H9 (cell line): Measurements from ENCODE around the gene SLC2A4. TPM values are rescaled to one million over a fixed set of nuclear protein-coding genes. Genes with fewer than 3 reads are reported as not detected.
"Not testable (repeated sequence)": the region's sequence is repeated elsewhere in the genome, so short reads cannot be mapped to it uniquely, and the experiment has no call there.

Experiments used
- DNase-seq: peaks from one replicate; pipeline ENCODE4 v3.0.0-alpha.2; 2017
- H2AFZ ChIP-seq: one replicate; pipeline ENCODE4 v1.6.1; 2013; ENCODE audit warnings: mild to moderate bottlenecking, low read length, control low read depth, moderate library complexity
- H2AK5ac ChIP-seq: 2 replicates; pipeline ENCODE4 v1.6.1; 2013; ENCODE audit warnings: low read length, control low read depth, mixed read lengths; ENCODE audit not compliant: insufficient read length
- H2BK120ac ChIP-seq: one replicate; pipeline ENCODE4 v1.6.1; 2013; ENCODE audit warnings: low read depth, mild to moderate bottlenecking, low read length, control low read depth, inconsistent platforms; ENCODE audit not compliant: poor library complexity, severe bottlenecking
- H2BK12ac ChIP-seq: 2 replicates; pipeline ENCODE4 v1.6.1; 2013; ENCODE audit warnings: low read length, control low read depth, mixed read lengths, low read depth; ENCODE audit not compliant: insufficient read length
- H2BK15ac ChIP-seq: 2 replicates; pipeline ENCODE4 v1.6.1; 2013; ENCODE audit warnings: low read depth, low read length, control low read depth
- H2BK20ac ChIP-seq: one replicate; pipeline ENCODE4 v1.6.1; 2013; ENCODE audit warnings: low read depth, mild to moderate bottlenecking, low read length, control low read depth, inconsistent platforms; ENCODE audit not compliant: poor library complexity, severe bottlenecking
- H2BK5ac ChIP-seq: 2 replicates; pipeline ENCODE4 v1.6.1; 2013; ENCODE audit warnings: low read length, control low read depth, mixed read lengths; ENCODE audit not compliant: insufficient read length
- H3K14ac ChIP-seq: 2 replicates; pipeline ENCODE4 v1.6.1; 2013; ENCODE audit warnings: low read length, control low read depth; ENCODE audit not compliant: insufficient read depth
- H3K18ac ChIP-seq: 2 replicates; pipeline ENCODE4 v1.6.1; 2013; ENCODE audit warnings: low read depth, mild to moderate bottlenecking, mixed read lengths, low read length, control low read depth; ENCODE audit not compliant: insufficient read length
- H3K23ac ChIP-seq: 2 replicates; pipeline ENCODE4 v1.6.1; 2013; ENCODE audit warnings: low read length, control low read depth, mixed read lengths, low read depth; ENCODE audit not compliant: insufficient read length
- H3K23me2 ChIP-seq: 2 replicates; pipeline ENCODE4 v1.6.1; 2013; ENCODE audit warnings: low read depth, mild to moderate bottlenecking, mixed read lengths, low read length, control low read depth; ENCODE audit not compliant: insufficient read length, poor library complexity, severe bottlenecking
- H3K27ac ChIP-seq: 2 replicates; pipeline ENCODE4 v1.5.1; 2013; ENCODE audit warnings: low read length, control low read depth, mixed read lengths, low read depth; ENCODE audit not compliant: insufficient read length
- H3K27me3 ChIP-seq: 2 replicates; pipeline ENCODE4 v1.6.1; 2013; ENCODE audit warnings: low read length, control low read depth, inconsistent platforms; ENCODE audit not compliant: insufficient read depth
- H3K4ac ChIP-seq: 2 replicates; pipeline ENCODE4 v1.6.1; 2013; ENCODE audit warnings: low read depth, mild to moderate bottlenecking, control low read depth, inconsistent platforms, low read length, moderate library complexity
- H3K4me1 ChIP-seq: 2 replicates; pipeline ENCODE4 v1.6.1; 2013; ENCODE audit warnings: low read length, control low read depth, inconsistent platforms; ENCODE audit not compliant: insufficient read depth
- H3K4me2 ChIP-seq: 2 replicates; pipeline ENCODE4 v1.6.1; 2013; ENCODE audit warnings: low read length, control low read depth, mixed read lengths; ENCODE audit not compliant: insufficient read length, insufficient read depth
- H3K56ac ChIP-seq: 2 replicates; pipeline ENCODE4 v1.6.1; 2013; ENCODE audit warnings: low read depth, mild to moderate bottlenecking, mixed read lengths, low read length, control low read depth; ENCODE audit not compliant: insufficient read length
- H3K79me1 ChIP-seq: 2 replicates; pipeline ENCODE4 v1.6.1; 2013; ENCODE audit warnings: low read depth, mild to moderate bottlenecking, moderate library complexity, low read length, control low read depth, inconsistent platforms; ENCODE audit not compliant: insufficient read depth, poor library complexity, severe bottlenecking
- H3K79me2 ChIP-seq: 2 replicates; pipeline ENCODE4 v1.6.1; 2013; ENCODE audit warnings: low read length, control low read depth, inconsistent platforms; ENCODE audit not compliant: insufficient read depth
- H3K9ac ChIP-seq: 2 replicates; pipeline ENCODE4 v1.6.1; 2013; ENCODE audit warnings: low read length, control low read depth, mixed read lengths; ENCODE audit not compliant: insufficient read length; ENCODE audit errors: extremely low read depth
- H3K9me3 ChIP-seq: one replicate; pipeline ENCODE4 v1.6.1; 2013; ENCODE audit warnings: low read depth, low read length, inconsistent platforms; ENCODE audit not compliant: control insufficient read depth
- H3T11ph ChIP-seq: one replicate; pipeline ENCODE4 v1.6.1; 2013; ENCODE audit warnings: mild to moderate bottlenecking, low read length, control low read depth, inconsistent platforms
- H4K20me1 ChIP-seq: one replicate; pipeline ENCODE4 v1.6.1; 2013; ENCODE audit not compliant: control insufficient read depth, insufficient read length, insufficient read depth
- H4K5ac ChIP-seq: 2 replicates; pipeline ENCODE4 v1.6.1; 2013; ENCODE audit warnings: low read depth, mild to moderate bottlenecking, mixed read lengths, low read length, control low read depth; ENCODE audit not compliant: insufficient read length
- H4K8ac ChIP-seq: replicated peaks from 2 replicates; pipeline ENCODE4 v1.6.1; 2013; ENCODE audit warnings: low read length, control low read depth, mixed read lengths, low read depth; ENCODE audit not compliant: insufficient read length
- H4K91ac ChIP-seq: 2 replicates; pipeline ENCODE4 v1.6.1; 2013; ENCODE audit warnings: low read depth, mild to moderate bottlenecking, moderate library complexity, mixed read lengths, low read length, control low read depth; ENCODE audit not compliant: insufficient read length
- H3K27ac Mint-ChIP-seq, 3 experiments: 2 replicates in 2 of 3; 3 replicates in 1 of 3; pipeline ENCODE4 v1.8.0; 2020 to 2021; ENCODE audit warnings: mixed read lengths in 3 of 3, mild to moderate bottlenecking in 1 of 3, moderate library complexity in 1 of 3
- H3K27me3 Mint-ChIP-seq: 2 replicates; pipeline ENCODE4 v1.8.0; 2021; ENCODE audit warnings: low read depth, mild to moderate bottlenecking, moderate library complexity, mixed read lengths
- H3K36me3 Mint-ChIP-seq, 3 experiments: 2 replicates in 2 of 3; 3 replicates in 1 of 3; pipeline ENCODE4 v1.8.0; 2020 to 2021; ENCODE audit warnings: low read depth in 3 of 3, mixed read lengths in 3 of 3; ENCODE audit not compliant: insufficient read depth in 1 of 3
- H3K4me1 Mint-ChIP-seq, 2 experiments: 2 replicates each; pipeline ENCODE4 v1.8.0; 2020; ENCODE audit warnings: mixed read lengths in 2 of 2
- H3K4me3 Mint-ChIP-seq, 2 experiments: 2 replicates in 1 of 2; 3 replicates in 1 of 2; pipeline ENCODE4 v1.8.0; 2020 to 2021; ENCODE audit warnings: mild to moderate bottlenecking in 2 of 2, mixed read lengths in 2 of 2, moderate library complexity in 1 of 2
- H3K9me3 Mint-ChIP-seq, 2 experiments: 2 replicates in 1 of 2; 3 replicates in 1 of 2; pipeline ENCODE4 v1.8.0; 2020; ENCODE audit warnings: mild to moderate bottlenecking in 2 of 2, mixed read lengths in 2 of 2, moderate library complexity in 1 of 2
- CTCF ChIP-seq: fragments of 200-600 bp; sonication (generic); conservative IDR thresholded peaks from 3 replicates; pipeline ENCODE4 v1.8.0; 2021; ENCODE audit warnings: antibody characterized with exemption, mild to moderate bottlenecking
- WGBS: extraction: QIAGEN DNeasy Blood & Tissue Kit; methylation state at CpG from one replicate; pipeline ENCODE4 v1.1.7; 2013; ENCODE audit warnings: missing lambda C conversion rate, low lambda C conversion rate, mixed read lengths; ENCODE audit not compliant: insufficient read length; ENCODE audit errors: extremely low coverage; 5-methylcytosine and 5-hydroxymethylcytosine counted together
- total RNA-seq: library from RNA; stranded (reverse); gene quantifications from 2 replicates; pipeline ENCODE4 v1.2.1, GENCODE V29; 2021

Gene SLC2A4
- total RNA-seq, 1 experiment from 2014 or later: 4.4 TPM

GRCh38 chr17:7334938-7335538, 53.5 kb downstream of the SLC2A4 start:
- Histone ChIP-seq H3K79me2 (no peaks in the 10 kb centered on the region), H2BK120ac (no peak overlapping the region)

DNA sequence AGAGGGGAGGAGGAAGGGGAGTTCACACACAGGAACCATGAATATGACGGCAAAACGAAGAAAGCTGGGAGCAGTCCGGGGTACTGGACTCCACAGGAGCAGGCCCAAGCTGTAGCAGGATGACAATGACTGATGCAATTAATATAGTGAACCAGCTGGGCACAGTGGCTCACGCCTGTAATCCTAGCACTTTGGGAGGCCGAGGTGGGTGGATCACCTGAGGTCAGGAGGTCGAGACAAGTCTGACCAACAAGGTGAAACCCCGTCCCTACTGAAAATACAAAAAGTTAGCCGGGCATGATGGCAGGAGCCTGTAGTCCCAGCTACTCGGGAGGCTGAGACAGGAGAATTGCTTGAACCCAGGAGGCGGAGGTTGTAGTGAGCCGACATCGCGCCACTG, 54.2 kb downstream of the SLC2A4 start:
- no CpG with 5 or more reads among the region's 13 CpGs for whole genome bisulfite sequencing
- H2BK120ac ChIP-seq, H3K9me3 Mint-ChIP-seq, H2BK5ac ChIP-seq, H4K91ac ChIP-seq, H4K8ac ChIP-seq, H2BK20ac ChIP-seq, H3K23me2 ChIP-seq, H3K79me1 ChIP-seq, H3K36me3 Mint-ChIP-seq, H4K5ac ChIP-seq, DNase-seq, H3K14ac ChIP-seq, H3K27me3 ChIP-seq, H2AK5ac ChIP-seq, H3K9me3 ChIP-seq, H2BK12ac ChIP-seq, H3K27ac ChIP-seq, H3K4ac ChIP-seq, H3K4me1 ChIP-seq, H3T11ph ChIP-seq, H3K56ac ChIP-seq, H3K27me3 Mint-ChIP-seq, H3K9ac ChIP-seq, H3K23ac ChIP-seq, H2BK15ac ChIP-seq, H3K18ac ChIP-seq, H3K4me2 ChIP-seq, H3K79me2 ChIP-seq, H2AFZ ChIP-seq, H4K20me1 ChIP-seq: not testable (repeated sequence)
- Mint-ChIP-seq H3K4me3 (peak overlapping the region in 1 of 2 experiments; percentile 70; a peak in 3 of 5 replicates), H3K27ac (peak overlapping the region in 1 of 3 experiments; percentile 71; a peak in 1 of 7 replicates), H3K4me1 (peaks cover 22 to 36% of the 10 kb centered on the region in 2 experiments)

More at GRCh38 chr17:7334938-7335538, 53.5 kb downstream of the SLC2A4 start:
- H2AFZ ChIP-seq: no peak overlapping the region
- H2BK15ac ChIP-seq: no peak overlapping the region
- peaks cover 4% of the 10 kb centered on the region; the same call in 1 of the 2 replicates for H3K4me1 ChIP-seq
- no peak overlapping the region for H2BK12ac ChIP-seq
- no peaks in the 10 kb centered on the region for H3K79me1 ChIP-seq
- Mint-ChIP-seq H3K4me1 (peaks cover 23 to 38% of the 10 kb centered on the region in 2 experiments), H3K9me3 (no peaks in the 10 kb centered on the region), H3K36me3 (no peaks in the 10 kb centered on the region; a peak in 1 of 7 replicates), H3K27ac (no peak overlapping the region), H3K27me3 (no peaks in the 10 kb centered on the region; the same call in 1 of the 2 replicates), H3K4me3 (peak overlapping the region in 1 of 2 experiments; percentile 25; a peak in 1 of 5 replicates)
- WGBS: no CpG with 5 or more reads among the region's 3 CpGs
- no peak for TF ChIP-seq CTCF
- no peak overlapping the region for H2AK5ac ChIP-seq
- no peak overlapping the region for H3K4me2 ChIP-seq
- H3K23ac ChIP-seq: no peak overlapping the region
- no peak overlapping the region for H3K4ac ChIP-seq
- no peak for DNase-seq
- no peaks in the 10 kb centered on the region for H3K27me3 ChIP-seq
- H2BK5ac ChIP-seq: no peak overlapping the region
- no peak overlapping the region for H2BK20ac ChIP-seq
- no peak overlapping the region for H3K9ac ChIP-seq
- H3T11ph ChIP-seq: no peak overlapping the region
- peaks cover 6% of the 10 kb centered on the region for H3K23me2 ChIP-seq
- no peak overlapping the region for H3K18ac ChIP-seq
- H3K9me3 ChIP-seq: no peaks in the 10 kb centered on the region
- H4K5ac ChIP-seq: no peak overlapping the region
- no peak overlapping the region for H4K91ac ChIP-seq
- no peak overlapping the region for H3K27ac ChIP-seq
- H3K14ac ChIP-seq: no peak overlapping the region
- no peaks in the 10 kb centered on the region for H4K20me1 ChIP-seq
- H4K8ac ChIP-seq: no peak overlapping the region
- no peak overlapping the region for H3K56ac ChIP-seq
